Neural cell (in vitro differentiated cells): ENCODE measurements around the gene NT5C.

Experiments
- CTCF ChIP-seq: fragments of 450-650 bp; IDR thresholded peaks from 2 replicates; pipeline ENCODE4 v1.5.1; 2014; ENCODE audit warnings: antibody characterized with exemption, mild to moderate bottlenecking, moderate library complexity; ENCODE audit not compliant: poor library complexity, severe bottlenecking
- EP300 ChIP-seq: fragments of 450-650 bp; conservative IDR thresholded peaks from 2 replicates; pipeline ENCODE4 v1.6.1; 2014; ENCODE audit warnings: antibody characterized with exemption, mild to moderate bottlenecking, moderate library complexity; ENCODE audit not compliant: poor library complexity, severe bottlenecking
- EZH2 ChIP-seq: fragments of 200-600, 300-800 bp; shearing (Covaris generic), sonication (generic); IDR thresholded peaks from 2 replicates; pipeline ENCODE4 v1.6.1; 2014; ENCODE audit warnings: antibody characterized with exemption, low read length, borderline replicate concordance, mild to moderate bottlenecking; ENCODE audit not compliant: insufficient read depth, poor library complexity, severe bottlenecking
- MXI1 ChIP-seq: fragments of 450-650 bp; conservative IDR thresholded peaks from 2 replicates; pipeline ENCODE4 v1.6.1; 2014; ENCODE audit warnings: antibody characterized with exemption, mild to moderate bottlenecking; ENCODE audit not compliant: poor library complexity, severe bottlenecking
- POLR2AphosphoS5 ChIP-seq: IDR thresholded peaks from 2 replicates; pipeline ENCODE4 v1.6.1; 2012
- RAD21 ChIP-seq: fragments of 450-650 bp; conservative IDR thresholded peaks from 2 replicates; pipeline ENCODE4 v1.6.1; 2014; ENCODE audit warnings: antibody characterized with exemption, mild to moderate bottlenecking, moderate library complexity
- REST ChIP-seq: IDR thresholded peaks from 2 replicates; pipeline ENCODE4 v1.6.1; 2012; ENCODE audit warnings: borderline replicate concordance
- SMC3 ChIP-seq: fragments of 450-650 bp; conservative IDR thresholded peaks from 2 replicates; pipeline ENCODE4 v1.6.1; 2014; ENCODE audit warnings: antibody characterized with exemption, mild to moderate bottlenecking, moderate library complexity; ENCODE audit not compliant: poor library complexity
- TAF1 ChIP-seq: IDR thresholded peaks from 2 replicates; pipeline ENCODE4 v1.6.1; 2012; ENCODE audit warnings: low read depth

GRCh38 chr17:75135452-75135851, 3.9 kb upstream of the NT5C start:
- no peak for TF ChIP-seq REST
- TF ChIP-seq CTCF, result no peak
- no peak for TF ChIP-seq POLR2AphosphoS5
- no peak for TF ChIP-seq EZH2
- TF ChIP-seq RAD21, result no peak
- TF ChIP-seq MXI1, result no peak
- TF ChIP-seq TAF1, result no peak
- no peak for TF ChIP-seq SMC3
- no peak for TF ChIP-seq EP300
